B cell (primary cell): Measurements from ENCODE around the gene TEDDM1.

ENCODE experiments used
- EZH2 ChIP-seq: IDR thresholded peaks from 2 replicates; pipeline ENCODE4 v1.6.1; 2012; ENCODE audit warnings: borderline replicate concordance, low read depth, mild to moderate bottlenecking, moderate library complexity, low read length; ENCODE audit not compliant: insufficient read depth, poor library complexity, severe bottlenecking
- TF ChIP-seq, protein P1 (sequence below): fragments of 200-600 bp; IDR thresholded peaks from one replicate; pipeline ENCODE4 v1.8.0; 2022; ENCODE audit warnings: antibody characterized with exemption, mild to moderate bottlenecking

DNA sequence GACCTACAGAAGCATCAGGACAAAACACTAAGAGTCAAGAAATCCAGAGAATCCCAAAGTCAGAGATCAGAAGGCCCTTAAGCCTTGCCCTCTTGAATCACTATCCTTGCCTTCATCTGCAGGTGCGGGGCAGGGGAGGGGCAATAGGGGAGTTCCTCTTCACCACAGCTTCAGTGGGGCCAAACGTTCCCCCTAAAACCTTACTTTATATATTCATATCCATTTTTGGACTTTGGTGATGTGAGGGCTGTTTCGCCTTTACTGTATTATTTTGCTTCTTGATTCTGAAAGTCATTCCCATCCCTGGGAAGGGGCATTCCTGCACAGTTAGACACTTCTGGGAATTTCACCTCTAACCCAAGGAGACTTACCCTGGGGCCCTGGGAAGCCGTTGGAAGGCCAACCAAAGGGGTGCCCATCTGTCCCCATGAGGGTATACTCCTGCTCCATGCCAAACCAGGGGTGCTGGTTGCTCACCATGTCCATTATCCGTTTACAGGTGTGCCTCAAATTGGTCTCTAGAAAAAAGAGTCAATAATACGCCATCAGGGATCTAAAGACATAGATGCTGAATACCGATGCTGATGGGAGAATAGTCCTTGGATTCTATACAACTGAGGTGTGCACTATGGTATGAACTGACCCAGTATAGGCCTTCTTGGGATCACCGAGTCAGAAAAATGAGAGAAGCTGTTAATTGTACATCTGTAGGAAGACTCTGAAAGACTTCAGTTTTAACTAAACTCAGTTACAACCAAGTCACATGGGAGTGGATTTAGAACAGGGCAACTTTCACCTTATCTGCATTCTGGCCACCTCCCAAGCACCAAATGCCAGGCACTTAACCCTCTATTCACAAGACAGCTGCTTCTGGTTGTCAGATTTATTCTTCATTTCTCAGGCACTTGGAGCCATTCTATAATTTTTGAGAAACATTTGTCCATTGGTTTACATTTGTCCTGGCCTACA lies 14.3 kb downstream of the TEDDM1 start:
- TF ChIP-seq, protein P1, sequence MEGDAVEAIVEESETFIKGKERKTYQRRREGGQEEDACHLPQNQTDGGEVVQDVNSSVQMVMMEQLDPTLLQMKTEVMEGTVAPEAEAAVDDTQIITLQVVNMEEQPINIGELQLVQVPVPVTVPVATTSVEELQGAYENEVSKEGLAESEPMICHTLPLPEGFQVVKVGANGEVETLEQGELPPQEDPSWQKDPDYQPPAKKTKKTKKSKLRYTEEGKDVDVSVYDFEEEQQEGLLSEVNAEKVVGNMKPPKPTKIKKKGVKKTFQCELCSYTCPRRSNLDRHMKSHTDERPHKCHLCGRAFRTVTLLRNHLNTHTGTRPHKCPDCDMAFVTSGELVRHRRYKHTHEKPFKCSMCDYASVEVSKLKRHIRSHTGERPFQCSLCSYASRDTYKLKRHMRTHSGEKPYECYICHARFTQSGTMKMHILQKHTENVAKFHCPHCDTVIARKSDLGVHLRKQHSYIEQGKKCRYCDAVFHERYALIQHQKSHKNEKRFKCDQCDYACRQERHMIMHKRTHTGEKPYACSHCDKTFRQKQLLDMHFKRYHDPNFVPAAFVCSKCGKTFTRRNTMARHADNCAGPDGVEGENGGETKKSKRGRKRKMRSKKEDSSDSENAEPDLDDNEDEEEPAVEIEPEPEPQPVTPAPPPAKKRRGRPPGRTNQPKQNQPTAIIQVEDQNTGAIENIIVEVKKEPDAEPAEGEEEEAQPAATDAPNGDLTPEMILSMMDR = no peak
- TF ChIP-seq EZH2 = no peak
